RWPE1 (cell line): ENCODE measurements around the gene ARHGEF3.
A peak's percentile ranks its signal among the peaks of the same experiment; 100 is the strongest.

Source experiments
- CTCF ChIA-PET: fragments of 350-600 bp; sonication (Branson Sonifier 250); formaldehyde crosslinking; extraction: SDS; loops from one replicate; lab custom pipeline; 2021; lab: Yijun Ruan, JAX
- POLR2A ChIA-PET: fragments of 400-600 bp; formaldehyde crosslinking; extraction: SDS; loops from one replicate; lab custom pipeline; 2020; ENCODE audit warnings: antibody characterized with exemption; ENCODE audit not compliant: low non-redundant PET; lab: Yijun Ruan, JAX
- DNase-seq: peaks from one replicate; pipeline ENCODE4 v3.0.0; 2012; ENCODE audit warnings: low spot score
- H3K27ac ChIP-seq: fragments of 450-650 bp; 2 replicates; pipeline ENCODE4 v1.5.1; 2017
- CTCF ChIP-seq: fragments of 450-650 bp; conservative IDR thresholded peaks from 2 replicates; pipeline ENCODE4 v1.5.1; 2017; ENCODE audit warnings: low read depth, mild to moderate bottlenecking

Gene ARHGEF3

GRCh38 chr3:56688191-56688590 is 113.6 kb downstream of the ARHGEF3 start:
- no peak overlapping the region for H3K27ac ChIP-seq
- no peak for TF ChIP-seq CTCF
- no peak for DNase-seq
- ChIA-PET CTCF (no interaction called here), POLR2A (no interaction called here)

- DNase-seq: no peak
- CTCF ChIA-PET: no interaction called here
- POLR2A ChIA-PET: no interaction called here
- no peak overlapping the region for H3K27ac ChIP-seq
- no peak for TF ChIP-seq CTCF
Observed at GRCh38 chr3:56684029-56684428, 117.7 kb downstream of the ARHGEF3 start.

- ChIA-PET POLR2A (interaction anchor here (0.5 kb wide), 1 partner anchor 99 kb away, joined by 4 read pairs; no protein-coding TSS in a partner anchor), CTCF (no interaction called here)
- peak within 1 kb of the TSS; percentile 96 for H3K27ac ChIP-seq
- peak; percentile 87 for DNase-seq
- TF ChIP-seq CTCF: no peak
Observed at GRCh38 chr3:56683122-56683817, 118.5 kb downstream of the ARHGEF3 start, which contains the start of gene TASOR. TASOR (minus strand) TSS chr3:56683265; CDS start chr3:56683006, 259 bp downstream.

GRCh38 chr3:56682462-56683121 is 119.2 kb downstream of the ARHGEF3 start:
- peak; percentile 19 for DNase-seq
- peak overlapping the region; percentile 96 for H3K27ac ChIP-seq
- ChIA-PET POLR2A (interaction anchor here (0.5 kb wide), 1 partner anchor 99 kb away, joined by 4 read pairs; no protein-coding TSS in a partner anchor), CTCF (interaction anchor here (0.6 kb wide), 1 partner anchor 37 kb away, joined by 4 read pairs; no protein-coding TSS in a partner anchor)
- TF ChIP-seq CTCF: no peak

GRCh38 chr3:56681984-56682461 is 119.7 kb downstream of the ARHGEF3 start:
- no peak for TF ChIP-seq CTCF
- ChIA-PET CTCF (interaction anchor here (0.6 kb wide), 1 partner anchor 36 kb away, joined by 4 read pairs; no protein-coding TSS in a partner anchor), POLR2A (no interaction called here)
- H3K27ac ChIP-seq: peak overlapping the region; percentile 96
- no peak for DNase-seq

- POLR2A ChIA-PET: no interaction called here
- CTCF ChIA-PET: no interaction called here
- no peak for DNase-seq
- no peak overlapping the region for H3K27ac ChIP-seq
- TF ChIP-seq CTCF: no peak
Observed at GRCh38 chr3:56680054-56680580, 121.6 kb downstream of the ARHGEF3 start.
